Measurements from ENCODE around the gene ARHGAP24.

DNA sequence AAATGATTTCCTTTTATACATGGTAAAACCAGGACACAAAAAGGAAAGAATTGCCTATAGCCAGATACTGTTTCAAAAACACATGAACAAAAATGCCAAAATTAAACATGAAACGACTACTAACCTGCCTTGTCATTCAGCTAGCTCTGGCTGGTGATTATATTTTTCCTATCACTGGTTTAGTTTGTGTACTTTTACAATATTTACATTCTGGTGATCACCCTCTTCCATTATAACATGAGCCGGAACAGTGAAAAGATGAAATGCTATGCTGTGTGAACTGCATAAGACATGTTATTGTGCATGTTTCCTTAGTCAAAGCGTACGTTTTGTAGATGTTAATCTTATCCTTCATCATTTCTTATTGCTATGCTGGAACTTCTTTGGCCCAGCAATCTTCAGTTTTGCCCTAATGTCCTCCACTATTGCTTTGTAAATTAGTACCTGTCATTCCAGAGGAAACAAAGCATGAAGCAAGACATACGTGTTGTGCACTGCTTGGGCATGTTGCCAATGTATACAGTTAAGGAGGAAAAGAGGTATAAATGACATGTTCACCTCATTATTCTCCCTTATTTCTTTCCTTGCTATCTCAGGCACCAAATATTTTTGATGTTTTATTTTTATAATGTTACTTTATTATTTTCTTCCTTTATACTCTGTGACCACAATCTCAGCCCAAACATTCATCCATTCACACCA lies 386.3 kb downstream of the ARHGAP24 start:
- no peak for TF ChIP-seq TBL1XR1 (IDR thresholded peaks at IDR 0.05; ENCODE audit: borderline replicate concordance, low read length, partially characterized antibody)
- TF ChIP-seq, protein P1, sequence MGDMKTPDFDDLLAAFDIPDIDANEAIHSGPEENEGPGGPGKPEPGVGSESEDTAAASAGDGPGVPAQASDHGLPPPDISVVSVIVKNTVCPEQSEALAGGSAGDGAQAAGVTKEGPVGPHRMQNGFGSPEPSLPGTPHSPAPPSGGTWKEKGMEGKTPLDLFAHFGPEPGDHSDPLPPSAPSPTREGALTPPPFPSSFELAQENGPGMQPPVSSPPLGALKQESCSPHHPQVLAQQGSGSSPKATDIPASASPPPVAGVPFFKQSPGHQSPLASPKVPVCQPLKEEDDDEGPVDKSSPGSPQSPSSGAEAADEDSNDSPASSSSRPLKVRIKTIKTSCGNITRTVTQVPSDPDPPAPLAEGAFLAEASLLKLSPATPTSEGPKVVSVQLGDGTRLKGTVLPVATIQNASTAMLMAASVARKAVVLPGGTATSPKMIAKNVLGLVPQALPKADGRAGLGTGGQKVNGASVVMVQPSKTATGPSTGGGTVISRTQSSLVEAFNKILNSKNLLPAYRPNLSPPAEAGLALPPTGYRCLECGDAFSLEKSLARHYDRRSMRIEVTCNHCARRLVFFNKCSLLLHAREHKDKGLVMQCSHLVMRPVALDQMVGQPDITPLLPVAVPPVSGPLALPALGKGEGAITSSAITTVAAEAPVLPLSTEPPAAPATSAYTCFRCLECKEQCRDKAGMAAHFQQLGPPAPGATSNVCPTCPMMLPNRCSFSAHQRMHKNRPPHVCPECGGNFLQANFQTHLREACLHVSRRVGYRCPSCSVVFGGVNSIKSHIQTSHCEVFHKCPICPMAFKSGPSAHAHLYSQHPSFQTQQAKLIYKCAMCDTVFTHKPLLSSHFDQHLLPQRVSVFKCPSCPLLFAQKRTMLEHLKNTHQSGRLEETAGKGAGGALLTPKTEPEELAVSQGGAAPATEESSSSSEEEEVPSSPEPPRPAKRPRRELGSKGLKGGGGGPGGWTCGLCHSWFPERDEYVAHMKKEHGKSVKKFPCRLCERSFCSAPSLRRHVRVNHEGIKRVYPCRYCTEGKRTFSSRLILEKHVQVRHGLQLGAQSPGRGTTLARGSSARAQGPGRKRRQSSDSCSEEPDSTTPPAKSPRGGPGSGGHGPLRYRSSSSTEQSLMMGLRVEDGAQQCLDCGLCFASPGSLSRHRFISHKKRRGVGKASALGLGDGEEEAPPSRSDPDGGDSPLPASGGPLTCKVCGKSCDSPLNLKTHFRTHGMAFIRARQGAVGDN (CRISPR knock-in tag; IDR thresholded peaks at IDR 0.05), result no peak
- TF ChIP-seq, protein P2, sequence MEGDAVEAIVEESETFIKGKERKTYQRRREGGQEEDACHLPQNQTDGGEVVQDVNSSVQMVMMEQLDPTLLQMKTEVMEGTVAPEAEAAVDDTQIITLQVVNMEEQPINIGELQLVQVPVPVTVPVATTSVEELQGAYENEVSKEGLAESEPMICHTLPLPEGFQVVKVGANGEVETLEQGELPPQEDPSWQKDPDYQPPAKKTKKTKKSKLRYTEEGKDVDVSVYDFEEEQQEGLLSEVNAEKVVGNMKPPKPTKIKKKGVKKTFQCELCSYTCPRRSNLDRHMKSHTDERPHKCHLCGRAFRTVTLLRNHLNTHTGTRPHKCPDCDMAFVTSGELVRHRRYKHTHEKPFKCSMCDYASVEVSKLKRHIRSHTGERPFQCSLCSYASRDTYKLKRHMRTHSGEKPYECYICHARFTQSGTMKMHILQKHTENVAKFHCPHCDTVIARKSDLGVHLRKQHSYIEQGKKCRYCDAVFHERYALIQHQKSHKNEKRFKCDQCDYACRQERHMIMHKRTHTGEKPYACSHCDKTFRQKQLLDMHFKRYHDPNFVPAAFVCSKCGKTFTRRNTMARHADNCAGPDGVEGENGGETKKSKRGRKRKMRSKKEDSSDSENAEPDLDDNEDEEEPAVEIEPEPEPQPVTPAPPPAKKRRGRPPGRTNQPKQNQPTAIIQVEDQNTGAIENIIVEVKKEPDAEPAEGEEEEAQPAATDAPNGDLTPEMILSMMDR (CRISPR knock-in tag; IDR thresholded peaks at IDR 0.05), result no peak
- TF ChIP-seq POLR2A (IDR thresholded peaks at IDR 0.05; ENCODE audit: insufficient read depth in 1 of 2, low read depth in 2 of 2, low read length in 2 of 2), result no peak
- no peak for TF ChIP-seq ZNF569 (CRISPR knock-in tag; IDR thresholded peaks at IDR 0.05; ENCODE audit: borderline replicate concordance)
- TF ChIP-seq, protein P3, sequence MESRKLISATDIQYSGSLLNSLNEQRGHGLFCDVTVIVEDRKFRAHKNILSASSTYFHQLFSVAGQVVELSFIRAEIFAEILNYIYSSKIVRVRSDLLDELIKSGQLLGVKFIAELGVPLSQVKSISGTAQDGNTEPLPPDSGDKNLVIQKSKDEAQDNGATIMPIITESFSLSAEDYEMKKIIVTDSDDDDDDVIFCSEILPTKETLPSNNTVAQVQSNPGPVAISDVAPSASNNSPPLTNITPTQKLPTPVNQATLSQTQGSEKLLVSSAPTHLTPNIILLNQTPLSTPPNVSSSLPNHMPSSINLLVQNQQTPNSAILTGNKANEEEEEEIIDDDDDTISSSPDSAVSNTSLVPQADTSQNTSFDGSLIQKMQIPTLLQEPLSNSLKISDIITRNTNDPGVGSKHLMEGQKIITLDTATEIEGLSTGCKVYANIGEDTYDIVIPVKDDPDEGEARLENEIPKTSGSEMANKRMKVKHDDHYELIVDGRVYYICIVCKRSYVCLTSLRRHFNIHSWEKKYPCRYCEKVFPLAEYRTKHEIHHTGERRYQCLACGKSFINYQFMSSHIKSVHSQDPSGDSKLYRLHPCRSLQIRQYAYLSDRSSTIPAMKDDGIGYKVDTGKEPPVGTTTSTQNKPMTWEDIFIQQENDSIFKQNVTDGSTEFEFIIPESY (CRISPR knock-in tag; IDR thresholded peaks at IDR 0.05), result no peak
- no peak for TF ChIP-seq HDAC1 (CRISPR knock-in tag; IDR thresholded peaks at IDR 0.05)
- no peak for TF ChIP-seq PITX1 (CRISPR knock-in tag; IDR thresholded peaks at IDR 0.05)
- TF ChIP-seq BRD4 (CRISPR knock-in tag; IDR thresholded peaks at IDR 0.05), result no peak
- no peak for TF ChIP-seq SMC3 (IDR thresholded peaks at IDR 0.05; ENCODE audit: low read length)
- TF ChIP-seq CBX2 (IDR thresholded peaks at IDR 0.05; ENCODE audit: low read depth, low read length), result no peak
- no peak for TF ChIP-seq CBX2 (CRISPR knock-in tag; IDR thresholded peaks at IDR 0.05; ENCODE audit: low read depth)
- TF ChIP-seq, protein P4, sequence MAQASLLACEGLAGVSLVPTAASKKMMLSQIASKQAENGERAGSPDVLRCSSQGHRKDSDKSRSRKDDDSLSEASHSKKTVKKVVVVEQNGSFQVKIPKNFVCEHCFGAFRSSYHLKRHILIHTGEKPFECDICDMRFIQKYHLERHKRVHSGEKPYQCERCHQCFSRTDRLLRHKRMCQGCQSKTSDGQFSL (CRISPR knock-in tag; IDR thresholded peaks at IDR 0.05), result no peak

Data from HepG2 (cell line).